ENCODE measurements around the gene PDGFD.

- TF ChIP-seq CTCF (IDR thresholded peaks at IDR 0.05) (no peak), POLR2A (IDR thresholded peaks at IDR 0.05) (no peak)
Observed at GRCh38 chr11:104148706-104149105, 15.2 kb downstream of the PDGFD start.

Data from tibial nerve (tissue), 3 donors.